Left ventricle myocardium superior (tissue), 1 donor: ENCODE data around the gene CRYBG1. TPM values are rescaled to one million over a fixed set of nuclear protein-coding genes. Genes with fewer than 3 reads are reported as not detected.
"Not testable (repeated sequence)": the region's sequence is repeated elsewhere in the genome, so short reads cannot be mapped to it uniquely, and the experiment has no call there.

ENCODE experiments used
- ATAC-seq: fragments of 200-7000 bp; cut with Tn5 transposase; one replicate; pipeline ENCODE4 v1.9.1; 2020; ENCODE audit warnings: mild to moderate bottlenecking, moderate library complexity
- DNase-seq: peaks from one replicate; pipeline ENCODE4 v3.0.0-alpha.2; 2020
- intact Hi-C: fragments of 100-400 bp; cut with micrococcal nuclease; formaldehyde crosslinking; loops from one replicate; pipeline ENCODE4 v1.11.0; 2022
- total RNA-seq: library from RNA; stranded (reverse); fragmentation: NEBNext Ultra II Directional; extraction: Animal tissue kit (Norgen Biotek cat#: 25700); gene quantifications from one replicate; pipeline ENCODE4 v1.2.1, GENCODE V29; 2021
- donor health status: DM: no; HTN: yes; CAD: no; lungs with severe emphysema.

CRYBG1 gene
- total RNA-seq, 1 donor from 2014 or later, result 2.0 TPM

- no peak for ATAC-seq
- intact Hi-C loops, result no loop called here
Measured at GRCh38 chr6:106514583-106514885, 154.0 kb downstream of the CRYBG1 start.

GRCh38 chr6:106515582-106515981 lies 155.1 kb downstream of the CRYBG1 start:
- DNase-seq, intact Hi-C loops, ATAC-seq: not testable (repeated sequence)

More at GRCh38 chr6:106514583-106514885, 154.0 kb downstream of the CRYBG1 start:
- DNase-seq, result no peak

GRCh38 chr6:106516616-106517015 lies 156.1 kb downstream of the CRYBG1 start:
- DNase-seq (no peak), ATAC-seq (no peak)
- intact Hi-C loops, result no loop called here

- ATAC-seq (no peak), DNase-seq (no peak)
- intact Hi-C loops, result no loop called here
Measured at GRCh38 chr6:106517706-106518105, 157.2 kb downstream of the CRYBG1 start.

- DNase-seq, result no peak
- intact Hi-C loops, result no loop called here
- ATAC-seq, result no peak
Measured at GRCh38 chr6:106518748-106519147, 158.2 kb downstream of the CRYBG1 start.

- ATAC-seq (peak; percentile 73), DNase-seq (peak; percentile 46)
- intact Hi-C loops, result no loop called here
Measured at GRCh38 chr6:106519460-106520394, 159.2 kb downstream of the CRYBG1 start.

GRCh38 chr6:106520711-106521401 lies 160.3 kb downstream of the CRYBG1 start:
- no peak for DNase-seq
- ATAC-seq, result peak; percentile 66
- intact Hi-C loops, result no loop called here

- DNase-seq (no peak), ATAC-seq (no peak)
- intact Hi-C loops, result no loop called here
Measured at GRCh38 chr6:106522562-106523250, 162.2 kb downstream of the CRYBG1 start.

GRCh38 chr6:106525107-106525881 lies 164.8 kb downstream of the CRYBG1 start:
- ATAC-seq, result no peak
- intact Hi-C loops, result no loop called here
- no peak for DNase-seq

- no peak for ATAC-seq
- no peak for DNase-seq
- intact Hi-C loops, result no loop called here
Measured at GRCh38 chr6:106525882-106526275, 165.4 kb downstream of the CRYBG1 start.

GRCh38 chr6:106527117-106527516 lies 166.6 kb downstream of the CRYBG1 start:
- intact Hi-C loops, result no loop called here
- ATAC-seq (no peak), DNase-seq (no peak)

GRCh38 chr6:106527979-106528378 lies 167.5 kb downstream of the CRYBG1 start:
- DNase-seq, result no peak

GRCh38 chr6:106528521-106528920 lies 168.0 kb downstream of the CRYBG1 start:
- intact Hi-C loops, result no loop called here
- DNase-seq, result no peak
- ATAC-seq, result no peak

More at GRCh38 chr6:106527979-106528378, 167.5 kb downstream of the CRYBG1 start:
- no peak for ATAC-seq
- intact Hi-C loops, result no loop called here

- intact Hi-C loops, result no loop called here
- ATAC-seq (no peak), DNase-seq (no peak)
Measured at GRCh38 chr6:106529438-106529837, 168.9 kb downstream of the CRYBG1 start.

GRCh38 chr6:106530026-106530425 lies 169.5 kb downstream of the CRYBG1 start:
- DNase-seq (no peak), ATAC-seq (no peak)
- intact Hi-C loops, result no loop called here

GRCh38 chr6:106530502-106530901 lies 170.0 kb downstream of the CRYBG1 start:
- no peak for DNase-seq
- no peak for ATAC-seq
- intact Hi-C loops, result no loop called here

- no peak for ATAC-seq
- intact Hi-C loops, result no loop called here
- DNase-seq, result no peak
Measured at GRCh38 chr6:106533054-106533453, 172.5 kb downstream of the CRYBG1 start.

GRCh38 chr6:106534004-106534403 lies 173.5 kb downstream of the CRYBG1 start:
- ATAC-seq (no peak), DNase-seq (no peak)
- intact Hi-C loops, result no loop called here

- no peak for DNase-seq
- ATAC-seq, result no peak
- intact Hi-C loops, result no loop called here
Measured at GRCh38 chr6:106534564-106534982, 174.1 kb downstream of the CRYBG1 start.
